Bone marrow (tissue), 2 donors: Measurements from ENCODE around the gene BAG1.

Source experiments
- DNase-seq, 2 donors: peaks; one replicate each; lab custom pipeline; 2025; lab: John Stamatoyannopoulos, UW

BAG1 gene

DNA sequence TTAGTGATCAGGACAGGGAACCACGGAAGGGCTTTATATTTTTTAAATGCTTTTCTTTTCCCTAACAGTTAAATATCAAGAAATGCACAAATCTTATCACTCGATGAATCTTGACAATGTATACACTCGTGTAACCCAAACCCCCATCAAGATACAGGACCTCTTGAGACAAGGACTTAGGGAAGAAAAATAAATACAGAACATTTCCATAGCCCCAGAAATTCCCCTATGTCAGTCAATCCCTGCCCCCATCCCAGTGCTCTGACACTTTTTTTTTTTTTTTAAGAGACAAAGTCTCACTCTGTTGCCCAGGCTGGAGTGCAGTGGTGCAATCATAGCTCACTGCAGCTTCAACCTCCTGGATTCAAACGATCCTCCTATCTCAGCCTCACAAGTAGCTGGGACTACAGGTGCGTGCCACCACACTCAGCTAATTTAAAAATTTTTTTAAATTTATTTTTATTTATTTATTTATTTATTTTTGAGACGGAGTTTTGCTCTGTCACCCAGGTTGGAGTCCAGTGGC, 21.8 kb downstream of the BAG1 start:
- DNase-seq, result no peak

DNA sequence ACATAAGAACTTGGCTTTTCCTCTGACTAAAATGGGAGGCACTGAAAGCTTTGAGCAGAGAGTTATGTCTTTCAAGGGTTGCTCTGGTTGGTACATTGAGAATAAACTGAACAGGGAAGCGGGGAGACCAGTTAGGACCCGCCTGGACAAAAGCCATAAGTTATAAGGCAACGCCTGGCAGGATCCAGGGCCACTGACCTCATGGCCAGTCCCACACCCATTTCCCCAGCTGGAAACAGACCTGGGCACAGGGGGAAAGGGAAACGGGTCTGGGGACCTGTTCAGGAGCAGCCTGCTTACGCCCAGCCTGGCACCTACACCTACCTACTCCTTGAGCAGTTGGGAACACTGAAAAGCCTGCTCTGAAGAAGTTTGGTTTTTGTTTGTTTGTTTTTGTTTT, 23.2 kb downstream of the BAG1 start:
- no peak for DNase-seq

DNA sequence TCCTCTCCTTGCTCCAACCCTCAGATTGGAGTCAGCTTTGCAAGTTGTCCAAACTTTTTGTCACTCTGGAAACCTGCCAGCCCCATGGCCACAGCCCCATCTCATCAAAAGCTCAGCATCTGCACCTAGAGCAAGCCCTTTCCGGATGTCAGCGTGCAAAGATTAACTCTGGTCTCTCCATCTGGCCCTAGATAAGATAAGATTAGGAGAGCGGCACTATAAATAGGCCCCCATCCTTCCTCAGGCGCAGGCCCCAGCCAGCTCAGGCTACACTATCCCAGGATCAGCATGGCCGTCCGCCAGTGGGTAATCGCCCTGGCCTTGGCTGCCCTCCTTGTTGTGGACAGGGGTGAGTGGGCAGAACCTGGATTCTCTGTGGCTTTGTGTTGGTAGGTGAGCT, 24.6 kb downstream of the BAG1 start, which contains the start of gene SPINK4:
SPINK4 (plus strand) TSS at position 247 of the 400 bp plus-strand sequence; CDS start at position 289, 42 bp downstream.
- peak in 1 of 2 donors; percentile 16 for DNase-seq

DNA sequence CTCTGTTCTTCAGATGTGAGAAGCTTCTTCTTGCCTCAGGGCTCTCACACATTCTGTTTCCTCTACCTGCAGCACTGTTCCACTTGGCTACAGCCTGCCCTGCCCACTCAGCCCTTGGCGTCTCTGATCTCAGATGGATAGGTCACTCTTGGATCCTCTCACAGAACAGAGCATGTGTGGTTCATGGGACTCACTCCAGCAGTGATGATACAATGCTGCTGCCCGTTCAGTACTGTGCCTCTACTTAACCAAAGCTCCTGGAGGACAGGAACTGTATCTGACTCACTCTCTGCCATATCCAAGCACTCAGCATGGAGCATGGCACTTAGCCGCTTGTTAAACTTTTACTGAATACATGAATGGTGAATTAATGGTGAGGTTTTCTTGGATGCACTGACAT, 27.9 kb downstream of the BAG1 start:
- DNase-seq, result no peak

DNA sequence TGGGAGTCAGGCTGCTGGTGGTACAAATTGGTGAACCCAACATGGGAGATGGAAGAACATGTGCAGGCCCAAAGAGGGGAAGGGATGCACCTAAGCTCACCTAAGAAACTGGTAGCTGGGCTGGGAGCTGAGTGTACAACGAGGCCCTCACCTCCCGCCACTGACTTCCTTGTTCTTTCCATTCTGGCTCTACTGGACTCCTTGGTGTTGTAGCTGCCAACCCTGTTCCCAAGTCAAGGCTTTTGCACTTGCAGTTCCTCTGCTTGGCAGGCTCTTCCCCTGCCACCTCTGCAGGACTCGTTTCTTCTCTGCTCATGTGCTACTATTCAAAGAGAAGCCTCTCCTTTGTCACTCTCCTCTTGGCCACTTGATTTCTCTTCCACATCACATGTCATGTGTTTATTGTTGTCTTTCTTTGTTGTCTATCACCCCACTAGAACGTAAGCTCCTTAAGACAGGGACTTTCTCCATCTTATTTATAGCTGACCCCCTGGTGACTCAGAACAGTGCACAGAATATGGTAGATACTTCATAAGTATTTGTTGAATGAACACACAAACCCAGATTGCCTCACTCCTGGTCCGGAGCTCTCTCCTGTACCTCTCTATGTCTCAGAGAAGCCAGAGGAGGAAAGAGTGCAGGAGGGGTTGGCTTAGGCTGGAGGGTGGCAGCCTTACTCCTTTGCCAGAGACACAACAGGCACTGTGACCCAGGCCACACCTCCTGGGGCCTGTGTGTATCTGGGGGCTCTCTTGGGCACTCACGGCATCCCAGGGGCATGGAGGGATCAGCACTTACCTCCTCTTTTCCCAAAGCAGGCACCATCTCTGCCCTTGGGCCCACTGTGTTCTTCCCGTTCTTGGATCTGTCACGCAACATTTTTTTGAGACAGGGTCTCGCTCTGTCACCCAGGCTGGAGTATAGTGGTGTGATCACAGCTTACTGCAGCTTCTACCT, 29.7 kb downstream of the BAG1 start:
- DNase-seq, result no peak

DNA sequence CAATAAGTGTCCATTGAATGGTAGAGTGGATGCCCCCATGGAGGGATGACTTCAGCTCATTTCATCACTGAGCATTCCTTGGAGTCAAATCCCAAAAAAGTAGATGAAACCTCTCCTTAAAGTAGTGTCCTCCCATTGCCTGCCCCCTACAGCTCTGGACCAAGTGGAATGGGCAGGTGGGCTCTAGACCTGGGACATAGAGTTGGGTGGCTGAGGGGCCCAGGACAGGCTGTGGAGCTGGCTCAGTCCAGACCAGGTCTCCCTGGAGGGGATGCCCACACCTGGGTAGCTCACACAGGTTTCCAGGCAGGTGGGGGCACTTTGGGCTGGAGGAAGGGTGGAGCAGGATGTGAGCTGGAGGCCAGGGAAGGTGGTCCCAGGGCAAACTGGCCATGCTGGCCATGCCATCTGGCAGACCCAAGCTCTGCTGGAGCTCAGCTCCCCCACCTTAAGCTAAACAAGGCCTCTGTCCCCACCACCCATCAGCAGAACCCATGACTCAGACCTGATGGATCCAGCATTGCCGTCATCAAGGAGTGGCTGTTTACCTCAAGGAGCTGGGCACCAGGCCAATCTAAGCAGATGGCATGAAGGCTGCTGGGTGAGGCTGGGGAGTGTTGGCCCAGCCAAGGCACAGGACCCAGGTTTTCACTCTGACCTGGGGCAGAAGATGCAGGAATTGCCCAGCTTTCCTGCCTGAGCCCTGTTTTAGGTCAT, 30.7 kb downstream of the BAG1 start:
- DNase-seq, result peak in 1 of 2 donors; percentile 2

DNA sequence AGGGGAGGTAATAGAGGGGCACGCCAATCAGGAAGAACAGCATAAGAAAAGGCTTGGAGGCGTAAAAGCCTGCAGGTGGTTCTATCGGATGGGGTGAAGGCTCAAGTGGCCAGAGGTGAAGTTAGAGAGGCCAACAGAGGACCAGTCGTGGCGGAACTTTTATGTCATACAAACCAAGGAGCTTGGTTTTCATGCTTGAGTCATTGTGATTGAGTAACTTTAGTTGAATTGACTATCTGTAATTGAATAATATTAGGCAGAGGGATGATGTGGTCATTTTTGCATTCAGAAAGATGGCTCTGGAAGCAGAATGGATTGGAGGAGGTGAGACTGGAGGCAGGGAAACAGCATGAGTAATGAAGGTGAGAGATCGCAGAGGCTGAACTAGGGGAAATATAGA, 31.7 kb downstream of the BAG1 start:
- no peak for DNase-seq

DNA sequence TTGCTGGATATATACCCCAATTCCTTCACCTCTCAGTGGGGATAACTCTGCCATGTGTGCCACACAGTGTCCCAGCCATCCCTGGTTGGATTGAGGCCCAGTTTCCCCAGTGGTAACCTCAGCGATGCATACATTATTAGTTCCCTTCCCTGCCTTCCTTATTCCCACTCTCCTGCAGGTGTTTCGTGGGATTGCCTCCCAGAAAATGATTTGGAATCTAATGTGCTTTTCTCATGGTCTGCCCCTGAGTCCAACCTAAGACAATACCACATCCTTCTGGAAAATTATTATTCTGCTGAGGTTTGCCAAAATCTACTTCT, 32.9 kb downstream of the BAG1 start:
- DNase-seq, result no peak

DNA sequence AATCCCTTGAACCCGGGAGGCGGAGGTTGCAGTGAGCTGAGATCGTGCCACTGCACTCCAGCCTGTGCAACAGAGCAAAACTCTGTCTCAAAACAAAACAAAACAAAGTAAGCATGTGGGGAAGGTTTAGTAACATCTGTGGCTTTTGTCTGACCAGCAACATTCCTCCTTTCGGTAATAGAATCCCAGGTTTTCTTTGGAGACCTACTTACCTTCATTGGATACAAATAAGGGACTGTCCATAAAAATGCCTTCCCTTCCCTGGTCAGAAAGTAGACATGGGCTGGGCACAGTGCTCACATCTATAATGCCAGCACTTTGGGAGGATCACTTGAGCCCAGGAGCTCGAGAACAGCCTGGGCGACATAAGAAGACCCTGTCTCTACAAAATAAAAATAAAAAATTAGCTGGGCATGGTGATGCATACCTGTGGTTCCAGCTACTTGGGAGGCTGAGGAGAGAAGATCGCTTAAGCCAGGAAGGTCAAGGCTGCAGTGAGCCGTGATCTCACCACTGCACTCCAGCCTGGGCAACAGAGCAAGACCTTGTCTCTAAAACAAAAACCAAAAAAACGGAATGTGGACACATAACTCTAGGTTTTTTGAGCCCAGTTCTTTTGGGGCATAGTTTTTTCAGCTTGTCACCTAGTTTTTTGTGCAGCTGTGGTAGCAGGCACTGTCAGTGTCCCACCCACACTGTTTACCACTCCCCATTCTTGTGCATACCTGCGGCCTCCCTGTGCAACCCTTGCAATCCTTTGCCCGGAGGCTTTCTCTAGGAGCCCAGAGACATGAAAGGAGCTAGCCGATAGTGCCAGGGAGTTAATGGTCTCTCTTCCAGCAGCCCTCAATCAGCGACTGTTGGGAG, 33.5 kb downstream of the BAG1 start:
- DNase-seq, result no peak

DNA sequence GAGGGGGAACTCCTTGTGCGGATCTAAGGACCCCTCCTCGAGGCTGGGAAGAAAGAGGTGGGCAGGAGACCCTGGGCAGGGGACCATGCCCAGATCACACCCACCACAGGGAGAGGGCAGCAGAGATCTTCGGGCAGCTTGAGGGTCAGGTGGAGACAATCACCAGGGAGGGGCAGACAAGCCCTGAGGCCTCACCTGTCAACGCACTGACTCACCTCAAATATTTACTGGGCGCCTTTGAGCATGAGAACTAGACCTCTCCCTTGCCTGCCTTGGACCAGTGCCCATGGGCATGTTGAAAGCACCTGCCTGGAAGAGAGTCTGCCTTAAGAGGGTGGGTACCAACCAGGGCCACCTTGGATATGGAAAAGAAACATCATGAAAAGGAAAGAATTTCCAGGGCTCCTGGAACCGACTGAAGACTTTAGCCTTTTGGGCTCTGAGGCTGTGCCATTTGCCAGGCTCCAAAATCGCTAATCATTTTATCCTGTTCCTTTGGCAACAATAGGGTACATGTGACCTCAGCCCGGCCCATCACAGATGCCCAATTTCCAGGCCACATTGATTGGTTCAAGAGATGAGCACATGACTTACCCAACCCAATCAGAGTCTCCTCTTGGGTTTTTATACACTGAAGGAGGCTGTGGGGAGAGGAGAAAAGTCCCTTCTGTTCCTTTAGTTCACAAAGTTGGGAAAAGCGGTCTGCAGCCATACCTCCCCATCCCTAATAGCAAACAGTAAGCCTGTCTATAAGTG, 35.0 kb downstream of the BAG1 start:
- DNase-seq, result no peak

DNA sequence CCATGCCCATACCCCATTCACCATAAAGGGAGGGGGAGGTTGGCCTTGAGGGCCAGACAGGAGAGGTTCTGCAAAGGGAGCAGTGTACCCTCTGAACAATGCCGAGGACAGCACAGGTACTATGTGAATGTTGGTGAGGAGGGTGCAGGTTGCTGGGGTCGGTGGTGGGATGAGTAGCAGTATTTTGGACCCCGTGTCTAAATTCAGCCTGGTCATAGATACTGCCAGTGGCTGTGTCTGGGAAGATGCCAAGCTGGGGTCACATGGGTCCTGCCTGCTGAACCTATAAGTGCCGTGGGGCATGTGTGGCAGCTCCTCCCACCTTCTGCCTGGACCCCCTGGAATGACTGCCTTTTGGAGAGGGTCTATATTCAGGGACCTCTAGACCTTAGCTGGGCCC, 35.9 kb downstream of the BAG1 start:
- DNase-seq, result no peak

DNA sequence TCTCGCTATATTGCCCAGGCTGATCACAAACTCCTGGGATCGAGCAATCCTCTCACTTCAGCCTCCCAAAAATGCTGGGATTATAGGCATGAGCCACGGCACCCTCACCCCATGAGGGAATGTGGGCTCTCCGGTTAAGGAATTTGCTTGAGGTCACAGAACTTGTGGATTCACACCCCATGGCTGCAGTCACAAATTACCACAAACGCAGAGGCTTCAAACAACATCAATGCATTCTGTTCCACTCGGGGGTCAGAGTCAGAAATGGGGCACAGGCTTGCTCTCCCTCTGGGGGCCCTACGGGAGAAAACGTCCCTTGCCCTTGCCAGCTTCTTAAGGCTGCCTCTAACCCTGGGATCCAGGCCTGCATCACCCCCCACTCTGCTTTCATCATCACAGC, 36.8 kb downstream of the BAG1 start:
- DNase-seq, result no peak

DNA sequence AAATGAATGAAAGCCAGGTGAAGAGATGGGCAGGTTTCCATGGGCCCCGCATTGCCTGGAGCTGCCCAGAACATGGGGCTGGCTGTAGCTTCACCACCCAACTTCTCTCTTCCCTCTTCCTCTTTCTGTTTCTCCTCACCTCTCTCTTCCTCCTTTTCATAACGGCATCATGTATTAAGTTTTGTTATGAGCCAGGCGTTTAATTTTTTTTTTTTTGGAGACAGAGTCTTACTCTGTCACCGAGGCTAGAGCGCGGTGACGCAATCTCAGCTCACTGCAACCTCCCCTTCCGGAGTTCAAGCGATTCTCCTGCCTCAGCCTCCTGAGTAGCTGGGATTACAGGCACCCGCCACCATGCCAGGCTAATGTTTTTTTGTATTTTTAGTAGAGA, 37.5 kb downstream of the BAG1 start:
- DNase-seq, result peak; percentile 21 to 80

DNA sequence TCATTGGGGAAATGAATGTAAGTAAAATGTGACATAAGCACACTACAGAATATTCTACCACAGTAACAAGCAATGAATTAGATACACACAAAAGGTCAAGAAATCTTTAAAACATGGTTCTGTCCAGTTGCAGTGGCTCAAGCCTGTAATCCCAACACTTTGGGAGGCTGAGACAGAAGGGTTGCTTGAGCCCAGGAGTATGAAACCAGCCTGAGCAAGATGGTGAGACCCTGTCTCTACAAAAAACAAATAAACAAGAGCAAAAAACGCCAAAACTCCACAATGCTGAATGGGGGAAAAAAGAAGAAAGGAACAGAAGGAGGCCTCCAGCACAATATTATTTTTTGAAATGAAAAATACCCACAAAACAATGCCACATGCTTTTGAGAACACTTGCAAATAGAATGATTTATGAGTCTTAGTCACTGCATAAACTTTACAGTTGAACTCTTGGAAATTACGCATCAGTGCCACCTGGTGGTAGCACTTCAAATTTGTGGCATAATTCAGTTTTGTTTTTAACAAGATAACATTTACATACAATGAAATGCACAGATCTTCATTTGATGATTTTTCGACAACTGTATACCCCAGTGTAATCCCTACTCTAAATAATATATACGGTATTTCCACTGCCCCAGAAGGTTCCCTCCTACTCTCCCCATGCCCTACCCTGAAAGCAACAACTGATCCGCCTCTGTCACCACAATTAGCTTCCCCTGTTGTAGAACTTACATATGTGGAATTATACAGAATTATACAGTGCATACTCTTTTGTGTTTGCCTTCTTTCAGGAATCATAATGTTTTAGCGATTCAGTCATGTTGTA, 39.0 kb downstream of the BAG1 start:
- DNase-seq, result peak; percentile 8 to 72

DNA sequence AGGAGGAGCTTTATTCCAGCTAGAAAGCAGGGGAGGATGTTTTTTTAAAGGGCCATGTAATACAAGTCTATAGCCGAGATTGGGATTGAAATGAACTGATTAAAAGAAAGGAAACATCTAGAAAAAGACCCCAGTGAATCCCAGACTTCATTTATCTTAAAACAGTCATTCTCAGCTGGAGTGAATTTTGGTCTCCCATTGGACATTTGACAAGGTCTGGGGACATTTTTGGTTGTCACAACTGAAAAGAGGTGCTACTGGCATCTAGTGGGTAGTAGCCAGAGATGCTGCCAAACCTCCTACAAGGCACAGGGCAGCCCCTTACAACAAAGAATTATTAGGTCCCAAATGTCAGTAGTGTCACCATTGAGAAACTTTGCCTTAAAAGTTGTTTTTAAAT, 40.8 kb downstream of the BAG1 start:
- no peak for DNase-seq

DNA sequence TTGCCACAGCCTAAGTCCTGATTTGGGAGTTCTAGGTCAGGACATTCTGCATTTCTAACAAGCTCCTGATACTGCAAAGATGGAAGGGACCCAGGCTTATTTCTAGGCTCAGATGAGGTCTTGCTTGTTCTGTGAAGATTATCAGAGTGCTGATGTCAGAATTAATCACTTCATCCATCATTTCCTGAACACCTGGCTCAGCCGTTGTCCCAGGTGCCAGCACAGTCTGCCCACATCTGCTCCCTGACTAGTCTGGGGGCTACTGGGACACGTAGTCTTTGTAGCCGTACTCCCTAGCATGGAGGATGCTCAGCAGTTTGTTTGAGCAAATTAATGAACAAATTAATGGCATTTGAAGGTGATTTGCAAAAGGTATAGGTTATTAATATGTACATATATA, 42.5 kb downstream of the BAG1 start:
- no peak for DNase-seq

DNA sequence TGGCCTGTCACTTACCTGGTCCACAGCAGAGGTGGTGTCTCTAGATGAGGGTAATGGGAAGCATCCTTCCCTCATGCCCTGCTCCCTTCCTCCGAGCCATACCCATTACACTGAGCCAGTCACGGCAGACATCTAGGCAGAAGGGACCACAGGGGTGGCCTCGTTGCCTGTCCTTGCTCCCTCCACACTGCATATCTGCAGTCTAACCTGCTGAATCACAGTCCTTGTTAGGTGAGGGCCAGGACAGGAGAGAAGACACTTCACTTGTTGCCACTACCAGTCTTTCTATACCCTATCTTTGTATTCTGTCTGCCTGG, 43.0 kb downstream of the BAG1 start:
- DNase-seq, result no peak

DNA sequence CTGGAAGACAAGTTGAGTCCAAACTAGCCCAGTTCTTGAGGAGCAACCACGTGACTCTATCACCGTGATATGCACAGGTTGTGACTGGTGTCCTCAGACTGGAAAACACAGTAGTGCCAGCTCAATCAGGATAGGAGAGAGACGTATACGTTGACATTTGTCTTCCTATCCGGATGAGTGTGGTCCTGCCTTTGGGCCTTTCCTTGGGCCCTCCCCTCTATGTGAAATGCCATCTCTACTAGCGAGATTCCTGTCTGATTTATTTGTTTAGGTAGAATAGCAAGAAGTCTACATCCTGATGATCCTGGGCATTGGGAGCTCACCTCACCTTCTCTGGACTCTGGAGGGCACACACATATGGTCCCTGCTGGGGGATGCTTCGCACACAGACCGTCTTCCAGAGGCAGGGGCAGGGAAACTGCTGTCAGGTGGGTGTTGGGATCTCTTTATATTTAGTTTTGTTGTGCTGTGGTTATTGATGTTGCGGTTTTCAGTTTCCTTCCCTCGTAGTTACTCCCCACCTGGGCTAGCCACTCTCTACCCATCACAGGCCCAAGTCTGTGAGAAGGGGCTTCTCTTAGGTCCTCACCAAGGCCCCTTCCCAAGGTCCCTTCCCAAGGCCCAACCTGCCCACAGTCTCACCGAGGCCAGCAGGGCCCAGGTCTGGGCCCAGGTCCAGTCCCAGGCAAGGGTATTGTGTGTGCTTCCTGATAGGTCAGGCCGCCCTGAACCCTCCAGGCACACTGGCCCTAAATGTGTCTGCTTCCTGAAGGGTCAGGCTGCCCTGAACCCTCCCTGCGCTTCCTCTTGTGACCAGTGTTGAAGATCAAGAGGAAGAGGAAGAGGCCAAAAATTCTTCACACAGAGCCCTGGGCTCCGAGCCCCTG, 43.6 kb downstream of the BAG1 start:
- DNase-seq, result no peak

DNA sequence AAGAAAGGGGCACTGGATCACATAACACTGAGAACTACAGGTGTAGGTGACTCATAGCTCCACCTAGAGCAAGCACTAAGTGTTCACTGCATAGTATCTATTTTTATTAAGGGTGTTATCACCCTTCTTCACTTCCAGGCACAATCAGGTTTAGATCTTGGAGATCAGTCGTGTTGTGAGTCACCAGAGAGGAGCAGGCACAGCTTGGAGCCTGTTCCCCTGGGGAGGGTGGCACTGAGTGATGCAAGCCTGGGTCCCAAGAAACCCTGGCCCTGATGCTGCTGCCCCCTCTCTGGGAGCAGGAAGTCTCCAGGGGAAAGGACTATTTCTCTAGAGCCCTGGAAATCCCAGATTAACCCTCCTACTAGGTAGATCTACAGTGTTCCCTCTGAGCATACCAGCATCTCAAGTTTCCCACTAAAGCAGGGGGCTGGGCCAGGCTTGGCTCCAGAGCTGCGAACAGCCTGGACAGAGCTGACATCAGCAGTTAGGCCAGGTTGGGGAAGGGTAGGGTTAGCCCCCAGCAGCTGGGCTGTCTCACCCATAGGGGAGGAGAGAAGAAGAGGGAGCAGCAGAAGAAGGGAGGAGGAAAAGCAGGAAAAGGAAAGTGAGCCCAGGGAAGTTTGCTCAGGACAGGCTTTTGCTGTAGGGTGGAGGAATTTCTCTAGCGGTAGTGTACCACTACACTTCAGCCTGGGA, 52.7 kb downstream of the BAG1 start:
- no peak for DNase-seq
